GM12892 (cell line): ENCODE results near the gene FRMPD2.

ENCODE experiments used
- POLR2A ChIP-seq: IDR thresholded peaks from 2 replicates; pipeline ENCODE4 v1.6.1; 2011; ENCODE audit warnings: low read depth, low read length, control low read depth
- POLR2AphosphoS5 ChIP-seq: IDR thresholded peaks from 2 replicates; pipeline ENCODE4 v1.6.1; 2011; ENCODE audit warnings: low read depth, low read length, control low read depth
- TAF1 ChIP-seq: IDR thresholded peaks from 2 replicates; pipeline ENCODE4 v1.6.1; 2011; ENCODE audit warnings: low read depth, mild to moderate bottlenecking, control low read depth, low read length, borderline replicate concordance

DNA sequence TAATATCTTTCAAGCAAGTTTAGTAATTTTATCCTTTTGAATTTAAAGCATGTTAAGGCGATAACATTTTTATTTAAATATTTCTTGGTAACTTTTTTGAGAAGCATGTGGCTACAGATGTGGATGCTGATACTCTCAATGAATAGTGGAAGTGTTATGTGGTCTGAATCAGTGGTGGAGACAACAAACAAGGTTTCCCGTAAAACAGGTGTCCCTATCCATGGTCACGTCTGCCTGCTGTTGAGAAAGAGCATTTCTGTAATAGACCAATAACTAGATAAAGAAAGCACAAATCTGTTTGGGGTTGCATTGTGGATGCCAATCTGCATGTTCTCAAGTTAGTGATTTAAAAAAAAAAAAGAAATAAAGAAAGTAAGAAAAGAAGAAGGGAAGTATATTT is 18.1 kb upstream of the FRMPD2 start:
- no peak for TF ChIP-seq TAF1
- no peak for TF ChIP-seq POLR2A
- TF ChIP-seq POLR2AphosphoS5, result no peak
